Tibial nerve (tissue), 4 donors: ENCODE measurements around the gene SPTBN5.

Source experiments
- CTCF ChIP-seq, 5 experiments: fragments of 200-600 bp in 3 of 5; fragments of 450-650 bp in 2 of 5; sonication (generic) in 3 of 5; IDR thresholded peaks; one replicate each; pipeline ENCODE4 v1.5.1; 2016 to 2019; ENCODE audit warnings: antibody characterized with exemption in 5 of 5, mild to moderate bottlenecking in 3 of 5, moderate library complexity in 2 of 5
- EP300 ChIP-seq, 2 donors: sonication (generic); formaldehyde crosslinking; IDR thresholded peaks; one replicate each; pipeline ENCODE4 v1.6.1; 2017; ENCODE audit warnings: antibody characterized with exemption in 2 of 2, mild to moderate bottlenecking in 1 of 2
- POLR2A ChIP-seq, 2 donors: fragments of 450-650 bp; IDR thresholded peaks; one replicate each; pipeline ENCODE4 v1.6.1; 2017; ENCODE audit warnings: antibody characterized with exemption in 2 of 2, mild to moderate bottlenecking in 2 of 2, moderate library complexity in 2 of 2

DNA sequence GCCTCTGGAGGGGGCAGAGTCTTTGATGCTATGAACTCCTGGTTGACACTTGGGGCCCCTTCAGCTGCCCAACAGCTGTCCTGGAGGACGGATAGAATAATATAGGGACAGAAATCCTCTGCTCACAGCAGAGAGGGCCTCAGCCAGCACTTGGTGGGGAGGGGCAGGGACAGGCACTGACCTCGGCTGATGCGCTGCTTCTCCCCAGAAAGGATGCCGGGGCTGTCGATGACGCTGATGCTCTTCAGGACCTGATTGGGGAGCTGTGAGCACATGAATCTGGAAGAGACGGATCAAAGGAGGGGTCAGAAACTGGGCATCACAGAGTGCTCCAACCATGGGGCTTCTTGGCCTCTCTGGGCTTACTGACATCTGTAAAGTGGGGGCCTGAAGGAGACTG lies 49.0 kb upstream of the SPTBN5 start:
- TF ChIP-seq POLR2A (IDR thresholded peaks at IDR 0.05) (no peak), CTCF (IDR thresholded peaks at IDR 0.05) (no peak), EP300 (IDR thresholded peaks at IDR 0.05) (no peak)
